Lower leg skin (tissue), 3 donors: ENCODE results near the gene IL6.

Experiments used
- CTCF ChIP-seq, 3 donors: fragments of 450-650 bp; IDR thresholded peaks; one replicate each; pipeline ENCODE4 v1.5.1; 2016; ENCODE audit warnings: antibody characterized with exemption in 3 of 3, mild to moderate bottlenecking in 3 of 3, moderate library complexity in 2 of 3
- POLR2A ChIP-seq, 2 donors: fragments of 450-650 bp; IDR thresholded peaks; one replicate each; pipeline ENCODE4 v1.6.1; 2016 to 2017; ENCODE audit warnings: antibody characterized with exemption in 2 of 2, mild to moderate bottlenecking in 1 of 2, moderate library complexity in 1 of 2

- no peak for TF ChIP-seq CTCF (IDR thresholded peaks at IDR 0.05)
- no peak for TF ChIP-seq POLR2A (IDR thresholded peaks at IDR 0.05)
Observed at GRCh38 chr7:22696541-22697228, 30.3 kb upstream of the IL6 start.
